ENCODE measurements around the gene RNU2-1.

RNU2-1 gene

DNA sequence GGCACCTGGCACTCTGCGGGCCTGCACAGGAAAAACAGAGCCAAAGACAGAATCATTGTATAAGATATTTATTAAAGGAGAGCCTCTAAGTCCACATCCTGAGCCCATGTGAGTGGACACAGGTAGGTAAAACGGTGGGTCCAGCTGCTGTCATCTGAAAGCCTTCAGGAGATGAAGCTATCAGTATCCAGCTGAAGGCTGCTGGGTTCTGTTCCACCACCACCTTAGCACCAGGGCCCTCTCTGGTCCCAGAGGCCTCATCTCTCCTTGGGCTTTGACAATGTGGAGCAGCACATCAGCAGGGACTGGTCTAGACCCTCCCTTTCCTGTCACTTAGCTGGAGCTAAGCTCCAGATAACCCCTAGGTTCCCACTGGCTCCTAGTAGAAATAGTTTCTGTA is 14.8 kb downstream of the RNU2-1 start:
- no peaks in the 10 kb centered on the region for H3K27me3 ChIP-seq (ENCODE audit: insufficient read depth, poor library complexity, severe bottlenecking)
- no peak overlapping the region for H3K27ac ChIP-seq (replicated peaks)
- TF ChIP-seq GABPA (IDR thresholded peaks at IDR 0.05; ENCODE audit: low read depth) (no peak), SPI1 (IDR thresholded peaks at IDR 0.05; ENCODE audit: borderline replicate concordance, low read depth) (no peak), CTCF (IDR thresholded peaks at IDR 0.05; ENCODE audit: insufficient read depth, low read length) (no peak), POLR2AphosphoS5 (IDR thresholded peaks at IDR 0.05; ENCODE audit: low read depth) (no peak)
- TF ChIP-seq, protein P1, sequence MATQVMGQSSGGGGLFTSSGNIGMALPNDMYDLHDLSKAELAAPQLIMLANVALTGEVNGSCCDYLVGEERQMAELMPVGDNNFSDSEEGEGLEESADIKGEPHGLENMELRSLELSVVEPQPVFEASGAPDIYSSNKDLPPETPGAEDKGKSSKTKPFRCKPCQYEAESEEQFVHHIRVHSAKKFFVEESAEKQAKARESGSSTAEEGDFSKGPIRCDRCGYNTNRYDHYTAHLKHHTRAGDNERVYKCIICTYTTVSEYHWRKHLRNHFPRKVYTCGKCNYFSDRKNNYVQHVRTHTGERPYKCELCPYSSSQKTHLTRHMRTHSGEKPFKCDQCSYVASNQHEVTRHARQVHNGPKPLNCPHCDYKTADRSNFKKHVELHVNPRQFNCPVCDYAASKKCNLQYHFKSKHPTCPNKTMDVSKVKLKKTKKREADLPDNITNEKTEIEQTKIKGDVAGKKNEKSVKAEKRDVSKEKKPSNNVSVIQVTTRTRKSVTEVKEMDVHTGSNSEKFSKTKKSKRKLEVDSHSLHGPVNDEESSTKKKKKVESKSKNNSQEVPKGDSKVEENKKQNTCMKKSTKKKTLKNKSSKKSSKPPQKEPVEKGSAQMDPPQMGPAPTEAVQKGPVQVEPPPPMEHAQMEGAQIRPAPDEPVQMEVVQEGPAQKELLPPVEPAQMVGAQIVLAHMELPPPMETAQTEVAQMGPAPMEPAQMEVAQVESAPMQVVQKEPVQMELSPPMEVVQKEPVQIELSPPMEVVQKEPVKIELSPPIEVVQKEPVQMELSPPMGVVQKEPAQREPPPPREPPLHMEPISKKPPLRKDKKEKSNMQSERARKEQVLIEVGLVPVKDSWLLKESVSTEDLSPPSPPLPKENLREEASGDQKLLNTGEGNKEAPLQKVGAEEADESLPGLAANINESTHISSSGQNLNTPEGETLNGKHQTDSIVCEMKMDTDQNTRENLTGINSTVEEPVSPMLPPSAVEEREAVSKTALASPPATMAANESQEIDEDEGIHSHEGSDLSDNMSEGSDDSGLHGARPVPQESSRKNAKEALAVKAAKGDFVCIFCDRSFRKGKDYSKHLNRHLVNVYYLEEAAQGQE (IDR thresholded peaks at IDR 0.05; ENCODE audit: insufficient replicate concordance, low read depth), result no peak
- no peak overlapping the region for H3K4me3 ChIP-seq (replicated peaks; ENCODE audit: insufficient read depth, low read length)
- DNase-seq (ENCODE audit: low read depth in 1 of 2, low spot score in 1 of 2), result no peak

DNA sequence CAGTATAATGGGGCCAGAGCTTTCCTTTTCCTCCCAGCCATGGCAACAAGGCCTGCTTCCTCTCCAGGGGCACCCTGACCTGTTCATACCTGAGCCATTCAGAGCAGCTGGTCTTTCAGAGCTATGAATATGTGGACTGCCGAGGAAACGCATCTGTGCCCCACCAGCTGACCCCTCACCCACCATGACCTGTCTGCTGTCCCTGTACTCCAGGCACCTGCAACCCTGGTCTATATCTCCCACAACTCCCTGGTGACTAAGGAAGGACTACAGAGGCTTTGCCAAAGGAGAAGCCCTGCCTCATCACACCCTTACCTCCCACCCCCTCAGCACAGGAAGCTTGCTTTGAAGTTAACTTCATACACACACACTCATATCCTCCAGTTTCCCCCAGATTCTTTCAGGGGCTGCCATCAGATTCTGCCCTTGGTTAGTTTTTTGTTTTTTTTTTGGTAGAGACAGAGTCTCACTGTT is 16.1 kb downstream of the RNU2-1 start:
- TF ChIP-seq SPI1 (IDR thresholded peaks at IDR 0.05; ENCODE audit: borderline replicate concordance, low read depth) (no peak), POLR2AphosphoS5 (IDR thresholded peaks at IDR 0.05; ENCODE audit: low read depth) (no peak)
- TF ChIP-seq, protein P1 (IDR thresholded peaks at IDR 0.05; ENCODE audit: insufficient replicate concordance, low read depth), result peak; percentile 0
- Histone ChIP-seq H3K4me3 (replicated peaks; ENCODE audit: insufficient read depth, low read length) (no peak overlapping the region), H3K27ac (replicated peaks) (no peak overlapping the region), H3K27me3 (ENCODE audit: insufficient read depth, poor library complexity, severe bottlenecking) (no peaks in the 10 kb centered on the region)
- DNase-seq (ENCODE audit: low read depth in 1 of 2, low spot score in 1 of 2), result no peak

DNA sequence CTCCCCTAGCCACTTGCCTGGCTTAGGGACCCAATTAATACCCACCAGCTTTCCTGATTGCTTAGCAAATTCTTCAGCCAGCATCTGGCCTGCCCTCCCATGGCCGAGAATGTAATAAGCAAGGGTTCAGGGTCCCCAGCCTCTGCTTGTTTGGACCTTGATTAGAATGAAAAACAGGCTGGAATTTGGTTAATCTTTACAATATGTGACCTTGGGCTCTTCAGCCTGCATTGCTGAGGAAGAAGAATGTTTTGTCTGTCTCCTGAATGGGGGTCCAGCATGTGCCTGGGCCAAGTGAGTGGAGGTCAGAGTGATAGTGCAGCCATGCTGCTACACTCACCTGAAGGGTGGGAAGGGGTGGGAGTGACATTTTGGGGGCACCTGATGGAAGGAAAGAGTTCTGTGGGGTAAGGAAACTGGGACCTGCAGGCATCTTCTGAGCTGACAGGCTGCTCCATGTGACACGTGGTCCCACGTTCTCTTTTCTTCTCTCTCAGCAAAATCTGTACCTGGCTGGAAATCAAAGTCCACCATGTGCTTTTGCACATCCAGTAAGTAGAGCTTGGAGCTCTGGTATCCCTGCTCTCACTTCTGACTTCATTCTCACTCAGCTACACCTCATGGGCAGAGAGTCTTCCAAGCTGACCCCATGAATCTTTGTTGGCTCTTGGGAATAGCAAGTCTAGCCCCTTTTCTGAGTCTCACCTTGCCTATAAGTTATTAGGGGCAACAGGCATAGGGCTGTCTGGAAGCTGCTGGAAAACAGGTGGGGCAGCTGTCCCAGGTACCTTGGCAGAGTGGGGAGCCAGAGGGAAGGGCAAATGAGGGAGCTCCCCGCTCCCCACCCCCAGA is 16.8 kb downstream of the RNU2-1 start:
- no peak for TF ChIP-seq CTCF (IDR thresholded peaks at IDR 0.05; ENCODE audit: insufficient read depth, low read length)
- TF ChIP-seq, protein P1 (IDR thresholded peaks at IDR 0.05; ENCODE audit: insufficient replicate concordance, low read depth), result peak; percentile 34
- Histone ChIP-seq H3K27ac (replicated peaks) (no peak overlapping the region), H3K27me3 (ENCODE audit: insufficient read depth, poor library complexity, severe bottlenecking) (no peaks in the 10 kb centered on the region), H3K4me3 (replicated peaks; ENCODE audit: insufficient read depth, low read length) (no peak overlapping the region)
- DNase-seq (ENCODE audit: low read depth in 1 of 2, low spot score in 1 of 2), result no peak
